HepG2 (cell line): ENCODE results near the gene NT5DC4. TPM values are rescaled to one million over a fixed set of nuclear protein-coding genes. Genes with fewer than 3 reads are reported as not detected.

Experiments
- ARID3A ChIP-seq: IDR thresholded peaks from 2 replicates; pipeline ENCODE4 v1.6.1; 2012; ENCODE audit warnings: low read depth, low read length, improper control_type of control experiment
- ATM ChIP-seq: fragments of 450-650 bp; IDR thresholded peaks from 2 replicates; pipeline ENCODE4 v1.7.1; 2017; ENCODE audit warnings: mild to moderate bottlenecking, borderline replicate concordance
- FOXK1 ChIP-seq: sonication (generic); formaldehyde crosslinking; IDR thresholded peaks from 2 replicates; pipeline ENCODE4 v1.4.0; 2020; ENCODE audit warnings: low read depth, missing genetic modification reagents, borderline replicate concordance
- GATAD1 ChIP-seq: IDR thresholded peaks from 2 replicates; pipeline ENCODE4 v1.6.1; 2016; ENCODE audit warnings: missing genetic modification reagents, missing compliant biosample characterization
- IRF2 ChIP-seq: IDR thresholded peaks from 2 replicates; pipeline ENCODE4 v1.6.1; 2018; ENCODE audit warnings: missing genetic modification reagents, missing compliant biosample characterization
- KDM1A ChIP-seq: IDR thresholded peaks from 2 replicates; pipeline ENCODE4 v1.6.1; 2016; ENCODE audit warnings: missing compliant biosample characterization
- KDM3A ChIP-seq: IDR thresholded peaks from 2 replicates; pipeline ENCODE4 v1.6.1; 2018; ENCODE audit warnings: low read depth, missing compliant biosample characterization
- KLF12 ChIP-seq: sonication (generic); formaldehyde crosslinking; IDR thresholded peaks from 2 replicates; pipeline ENCODE4 v1.4.0; 2020; ENCODE audit warnings: missing genetic modification reagents, borderline replicate concordance
- MAZ ChIP-seq, 2 experiments: sonication (generic) in 1 of 2; formaldehyde crosslinking in 1 of 2; IDR thresholded peaks; 2 replicates each; pipeline versions ENCODE4 v1.5.0 to v1.6.1; 2012 to 2020; ENCODE audit warnings: low read depth in 2 of 2, mild to moderate bottlenecking in 2 of 2, borderline replicate concordance in 1 of 2, improper control_type of control experiment in 1 of 2, low read length in 1 of 2, missing genetic modification reagents in 1 of 2, moderate library complexity in 1 of 2
- NFE2L1 ChIP-seq: sonication (generic); formaldehyde crosslinking; IDR thresholded peaks from 2 replicates; pipeline ENCODE4 v1.4.0; 2020; ENCODE audit warnings: missing genetic modification reagents, mild to moderate bottlenecking, borderline replicate concordance
- PPARG ChIP-seq: conservative IDR thresholded peaks from 2 replicates; pipeline ENCODE4 v1.6.1; 2016; ENCODE audit warnings: missing biosample characterization, missing genetic modification reagents
- RARA ChIP-seq: IDR thresholded peaks from 2 replicates; pipeline ENCODE4 v1.6.1; 2016; ENCODE audit warnings: missing genetic modification reagents, missing compliant biosample characterization
- SATB2 ChIP-seq: sonication (generic); formaldehyde crosslinking; IDR thresholded peaks from 2 replicates; pipeline ENCODE4 v1.5.0; 2020; ENCODE audit warnings: missing genetic modification reagents
- SRSF4 ChIP-seq: fragments of 200-400 bp; formaldehyde crosslinking; IDR thresholded peaks from one replicate; pipeline ENCODE4 v1.6.1; 2018; ENCODE audit warnings: mild to moderate bottlenecking, low read depth, low read length, moderate library complexity; ENCODE audit not compliant: poor library complexity, severe bottlenecking
- TEAD3 ChIP-seq: optimal IDR thresholded peaks from 2 replicates; pipeline ENCODE3; 2016; ENCODE audit warnings: borderline replicate concordance
- TMF1 ChIP-seq: sonication (generic); formaldehyde crosslinking; IDR thresholded peaks from 2 replicates; pipeline ENCODE4 v1.8.1; 2022; ENCODE audit warnings: low read depth, missing genetic modification reagents
- TSC22D2 ChIP-seq: sonication (generic); formaldehyde crosslinking; IDR thresholded peaks from 2 replicates; pipeline ENCODE4 v1.5.1; 2020; ENCODE audit warnings: missing genetic modification reagents, mild to moderate bottlenecking, borderline replicate concordance
- ZBTB43 ChIP-seq: sonication (generic); formaldehyde crosslinking; conservative IDR thresholded peaks from 2 replicates; pipeline ENCODE4 v1.4.0; 2020; ENCODE audit warnings: missing genetic modification reagents
- ZFYVE20 ChIP-seq: sonication (generic); formaldehyde crosslinking; IDR thresholded peaks from 2 replicates; pipeline ENCODE4 v1.8.0; 2023; ENCODE audit warnings: low read depth, mild to moderate bottlenecking, moderate library complexity, missing genetic modification reagents, borderline replicate concordance
- ZKSCAN8 ChIP-seq: IDR thresholded peaks from 2 replicates; pipeline ENCODE4 v1.6.1; 2016; ENCODE audit warnings: borderline replicate concordance, missing genetic modification reagents, missing compliant biosample characterization
- ZNF124 ChIP-seq: sonication (generic); formaldehyde crosslinking; IDR thresholded peaks from 2 replicates; pipeline ENCODE4 v1.4.0; 2020; ENCODE audit warnings: missing genetic modification reagents
- ZNF354B ChIP-seq: sonication (generic); formaldehyde crosslinking; IDR thresholded peaks from 2 replicates; pipeline ENCODE4 v1.8.0; 2022; ENCODE audit warnings: mild to moderate bottlenecking, missing genetic modification reagents
- ZNF563 ChIP-seq: sonication (generic); formaldehyde crosslinking; IDR thresholded peaks from 2 replicates; pipeline ENCODE4 v1.8.0; 2022; ENCODE audit warnings: mild to moderate bottlenecking, moderate library complexity, missing genetic modification reagents
- ZNF567 ChIP-seq: sonication (generic); formaldehyde crosslinking; IDR thresholded peaks from 2 replicates; pipeline ENCODE4 v1.8.1; 2023; ENCODE audit warnings: mild to moderate bottlenecking, missing genetic modification reagents, borderline replicate concordance
- ZNF577 ChIP-seq: sonication (generic); formaldehyde crosslinking; IDR thresholded peaks from 2 replicates; pipeline ENCODE4 v1.4.0; 2020; ENCODE audit warnings: mild to moderate bottlenecking, low read depth, missing genetic modification reagents, borderline replicate concordance
- ZNF589 ChIP-seq: sonication (generic); formaldehyde crosslinking; conservative IDR thresholded peaks from 2 replicates; pipeline ENCODE4 v1.8.0; 2022; ENCODE audit warnings: mild to moderate bottlenecking, moderate library complexity, missing genetic modification reagents
- ZNF670 ChIP-seq: sonication (generic); formaldehyde crosslinking; IDR thresholded peaks from 2 replicates; pipeline ENCODE4 v1.8.0; 2022; ENCODE audit warnings: mild to moderate bottlenecking, missing genetic modification reagents, borderline replicate concordance
- ZNF703 ChIP-seq: sonication (generic); formaldehyde crosslinking; IDR thresholded peaks from 2 replicates; pipeline ENCODE4 v1.5.1; 2020; ENCODE audit warnings: missing genetic modification reagents, mild to moderate bottlenecking, moderate library complexity, borderline replicate concordance
- polyA plus RNA-seq, 8 experiments: library from polyadenylated mRNA; depleted of rRNA in 3 of 8; stranded (reverse) in 7 of 8; unstranded in 1 of 8; fragments of >200 nt; fragmentation: Illumina TruSeq in 4 of 8; extraction: Trizol in 4 of 8; gene quantifications; 2 replicates each; pipeline versions ENCODE4 v1.2.1 to v1.2.3, GENCODE V29; 2011 to 2016; ENCODE audit warnings: low read depth in 4 of 8, missing spikeins in 1 of 8, mixed read lengths in 1 of 8; ENCODE audit not compliant: insufficient read depth in 1 of 8
- total RNA-seq, 5 experiments: library from RNA; depleted of rRNA; stranded (reverse); fragments of >200 nt; fragmentation: Illumina TruSeq; extraction: Trizol; gene quantifications; 2 replicates each; pipeline ENCODE4 v1.2.3, GENCODE V29; 2016; ENCODE audit warnings: low read depth in 1 of 5

The NT5DC4 gene
- total and polyA plus RNA-seq, 2 of the 13 experiments (the other 11 are each of a cell fraction or from before 2014, with no cell fraction given): 0.04 to 4.2 TPM

GRCh38 chr2:112726487-112727190 lies 5.8 kb downstream of the NT5DC4 start (continued):
- TF ChIP-seq TSC22D2 (CRISPR knock-in tag): peak; percentile 94; the same call in 1 of the 2 replicates
- no peak for TF ChIP-seq ZNF577 (CRISPR knock-in tag)
- TF ChIP-seq KDM1A (CRISPR knock-in tag): no peak
- no peak for TF ChIP-seq ZBTB43 (CRISPR knock-in tag)
- TF ChIP-seq IRF2 (CRISPR knock-in tag): peak; percentile 92; the same call in 1 of the 2 replicates
- TF ChIP-seq FOXK1 (CRISPR knock-in tag): peak; percentile 63; the same call in 1 of the 2 replicates
- TF ChIP-seq ZNF563 (CRISPR knock-in tag): peak; percentile 57; the same call in 1 of the 2 replicates
- no peak for TF ChIP-seq ZNF589 (CRISPR knock-in tag)
- TF ChIP-seq ZKSCAN8 (CRISPR knock-in tag): peak; percentile 70; the same call in 1 of the 2 replicates
- TF ChIP-seq ZNF124: peak; percentile 89; the same call in 1 of the 2 replicates
- no peak for TF ChIP-seq ZNF354B
- peak; percentile 96; the same call in 1 of the 2 replicates for TF ChIP-seq ZNF567 (CRISPR knock-in tag)
- no peak for TF ChIP-seq MAZ (IDR thresholded peaks at IDR 0.05; ENCODE audit: borderline replicate concordance, low read depth, low read length)
- TF ChIP-seq MAZ (CRISPR knock-in tag; IDR thresholded peaks at IDR 0.05; ENCODE audit: low read depth): peak; percentile 67
- TF ChIP-seq ATM: no peak
- TF ChIP-seq TEAD3 (CRISPR knock-in tag): peak; percentile 90
- peak; percentile 73 for TF ChIP-seq GATAD1
- TF ChIP-seq PPARG (CRISPR knock-in tag): peak; percentile 43; the same call in 1 of the 2 replicates
- TF ChIP-seq RARA (CRISPR knock-in tag): peak; percentile 65; the same call in 1 of the 2 replicates
- TF ChIP-seq SATB2 (CRISPR knock-in tag): no peak
- TF ChIP-seq NFE2L1 (CRISPR knock-in tag): no peak
- TF ChIP-seq KDM3A (CRISPR knock-in tag): peak; percentile 97; the same call in 1 of the 2 replicates
- TF ChIP-seq ZNF703 (CRISPR knock-in tag): no peak
- no peak for TF ChIP-seq ZFYVE20 (CRISPR knock-in tag)
- TF ChIP-seq ARID3A: 0 out of 2 replicates have a peak, but pooled peaks have one; percentile 30
- TF ChIP-seq ZNF670 (CRISPR knock-in tag): no peak
- no peak for TF ChIP-seq SRSF4
- no peak for TF ChIP-seq TMF1 (CRISPR knock-in tag)
- no peak for TF ChIP-seq KLF12 (CRISPR knock-in tag)
